GM12878 (cell line): ENCODE data around the gene ANKRD60. TPM values are rescaled to one million over a fixed set of nuclear protein-coding genes. Genes with fewer than 3 reads are reported as not detected.

Experiments used
- ATAC-seq: fragments of 200-7000 bp; cut with Tn5 transposase; 3 replicates; pipeline ENCODE4 v1.9.1; 2020; ENCODE audit warnings: mild to moderate bottlenecking, moderate library complexity
- BruUV-seq: library from RNA; stranded (reverse); fragments of 400-500 nt; replicated peaks from 2 replicates; lab custom pipeline; 2021; lab: Mats Ljungman, UMichigan
- CTCF ChIA-PET: fragments of 300-600 bp; sonication (Branson Sonifier 250); formaldehyde crosslinking; extraction: SDS; loops from one replicate; lab custom pipeline; 2021; ENCODE audit warnings: inconsistent platforms; lab: Yijun Ruan, JAX
- POLR2A ChIA-PET: fragments of 350-600 bp; formaldehyde crosslinking; extraction: SDS; loops from one replicate; lab custom pipeline; 2021; ENCODE audit warnings: inconsistent platforms; lab: Charles Lee
- RAD21 ChIA-PET: fragments of 300-600 bp; sonication (Branson Sonifier 250); formaldehyde crosslinking; loops from one replicate; lab custom pipeline; 2023; ENCODE audit warnings: antibody characterized with exemption; ENCODE audit not compliant: unreplicated experiment; lab: Charles Lee
- SMC1A ChIA-PET: fragments of 300-600 bp; sonication (Branson Sonifier 250); formaldehyde crosslinking; loops from one replicate; lab custom pipeline; 2023; ENCODE audit not compliant: unreplicated experiment, uncharacterized antibody; lab: Charles Lee
- DNase-seq: peaks from one replicate; pipeline ENCODE4 v3.0.0-alpha.2; 2011; ENCODE audit warnings: low read depth, low spot score
- FAIRE-seq: peaks from 3 replicates; lab custom pipeline; 2011; peaks lifted over from hg19 to GRCh38; lab: Jason Lieb, UNC
- H2AFZ ChIP-seq: 2 replicates; pipeline ENCODE4 v1.6.0; 2011; ENCODE audit warnings: low read depth, low read length, control low read depth; ENCODE audit not compliant: control insufficient read depth
- H3K27ac ChIP-seq: 2 replicates; pipeline ENCODE4 v1.5.1; 2011; ENCODE audit warnings: control low read depth; ENCODE audit not compliant: control insufficient read depth, insufficient read depth
- H3K27me3 ChIP-seq, 2 experiments: replicated peaks in 1 of 2; 2 replicates each; pipeline versions ENCODE4 v1.6.0 to v1.6.1; 2011; ENCODE audit warnings: low read length in 1 of 2; ENCODE audit not compliant: control insufficient read depth in 2 of 2, insufficient read depth in 2 of 2
- H3K36me3 ChIP-seq, 2 experiments: 2 replicates each; pipeline ENCODE4 v1.5.1; 2011; ENCODE audit warnings: low read length in 1 of 2; ENCODE audit not compliant: control insufficient read depth in 2 of 2, insufficient read depth in 2 of 2
- H3K4me1 ChIP-seq: 2 replicates; pipeline ENCODE4 v1.6.1; 2011; ENCODE audit warnings: mild to moderate bottlenecking, low read length, moderate library complexity, mixed read lengths; ENCODE audit not compliant: control insufficient read depth, insufficient read depth
- H3K4me2 ChIP-seq: 2 replicates; pipeline ENCODE4 v1.6.0; 2011; ENCODE audit warnings: control low read depth; ENCODE audit not compliant: control insufficient read depth, insufficient read depth
- H3K4me3 ChIP-seq: fragments of 200-600 bp; sonication (generic); 2 replicates; pipeline ENCODE4 v1.5.1; 2016
- H3K79me2 ChIP-seq: 2 replicates; pipeline ENCODE4 v1.6.0; 2011; ENCODE audit warnings: low read length; ENCODE audit not compliant: control insufficient read depth, insufficient read depth
- H3K9ac ChIP-seq: 2 replicates; pipeline ENCODE4 v1.8.0; 2011; ENCODE audit warnings: low read length, control low read depth, mixed read lengths; ENCODE audit not compliant: control insufficient read depth, insufficient read depth
- H3K9me3 ChIP-seq: replicated peaks from 3 replicates; pipeline ENCODE4 v1.5.1; 2011; ENCODE audit warnings: mild to moderate bottlenecking, low read length; ENCODE audit not compliant: control insufficient read depth, insufficient read depth
- H4K20me1 ChIP-seq: 2 replicates; pipeline ENCODE4 v1.6.0; 2011; ENCODE audit not compliant: control insufficient read depth, insufficient read depth
- BCL3 ChIP-seq: IDR thresholded peaks from 2 replicates; pipeline ENCODE4 v1.6.1; 2011; ENCODE audit warnings: borderline replicate concordance, low read depth, mild to moderate bottlenecking, moderate library complexity, low read length; ENCODE audit not compliant: insufficient read depth, poor library complexity, severe bottlenecking
- BHLHE40 ChIP-seq, 2 experiments: fragments of 450-650 bp in 1 of 2; IDR thresholded peaks; 2 replicates each; pipeline ENCODE4 v1.6.1; 2011 to 2017; ENCODE audit warnings: low read depth in 2 of 2, borderline replicate concordance in 1 of 2, improper control_type of control experiment in 1 of 2, low read length in 1 of 2, mild to moderate bottlenecking in 1 of 2
- CHD2 ChIP-seq: IDR thresholded peaks from 2 replicates; pipeline ENCODE4 v1.6.1; 2011; ENCODE audit warnings: low read depth, low read length, improper control_type of control experiment, borderline replicate concordance
- EP300 ChIP-seq, 2 experiments: fragments of 150-350 bp in 1 of 2; IDR thresholded peaks; 2 replicates each; pipeline ENCODE4 v1.6.1; 2011 to 2012; ENCODE audit warnings: low read depth in 2 of 2, low read length in 2 of 2, borderline replicate concordance in 1 of 2, improper control_type of control experiment in 1 of 2, inconsistent platforms in 1 of 2; ENCODE audit not compliant: control insufficient read depth in 1 of 2
- ETV6 ChIP-seq, 2 experiments: fragments of 450-650 bp in 1 of 2; IDR thresholded peaks in 1 of 2; conservative IDR thresholded peaks in 1 of 2; 2 replicates each; pipeline ENCODE4 v1.6.1; 2014; ENCODE audit warnings: antibody characterized with exemption in 1 of 2, borderline replicate concordance in 1 of 2, low read depth in 1 of 2, mild to moderate bottlenecking in 1 of 2, moderate library complexity in 1 of 2
- IRF4 ChIP-seq: IDR thresholded peaks from 2 replicates; pipeline ENCODE4 v1.6.1; 2011; ENCODE audit warnings: low read depth, low read length
- POLR2AphosphoS5 ChIP-seq: IDR thresholded peaks from 2 replicates; pipeline ENCODE4 v1.6.1; 2011; ENCODE audit warnings: mild to moderate bottlenecking, low read length, inconsistent platforms
- RCOR1 ChIP-seq: conservative IDR thresholded peaks from 2 replicates; pipeline ENCODE4 v1.6.1; 2012; ENCODE audit warnings: low read depth, low read length, improper control_type of control experiment
- RFX5 ChIP-seq: IDR thresholded peaks from 2 replicates; pipeline ENCODE4 v1.6.1; 2011; ENCODE audit warnings: low read depth, low read length, improper control_type of control experiment
- SMAD1 ChIP-seq: fragments of 450-650 bp; IDR thresholded peaks from 2 replicates; pipeline ENCODE4 v1.6.1; 2018; ENCODE audit warnings: mild to moderate bottlenecking, low read depth; ENCODE audit not compliant: partially characterized antibody
- SRF ChIP-seq, 2 experiments: IDR thresholded peaks; 2 replicates each; pipeline ENCODE4 v1.6.1; 2011; ENCODE audit warnings: low read depth in 2 of 2, low read length in 2 of 2, mild to moderate bottlenecking in 1 of 2, moderate library complexity in 1 of 2
- SUPT20H ChIP-seq: IDR thresholded peaks from 2 replicates; pipeline ENCODE4 v1.6.1; 2011; ENCODE audit warnings: low read depth, mild to moderate bottlenecking, low read length, moderate library complexity, borderline replicate concordance; ENCODE audit not compliant: control insufficient read depth
- TAF1 ChIP-seq: IDR thresholded peaks from 2 replicates; pipeline ENCODE4 v1.6.1; 2011; ENCODE audit warnings: mild to moderate bottlenecking, low read depth, low read length, borderline replicate concordance
- TCF7 ChIP-seq: IDR thresholded peaks from 2 replicates; pipeline ENCODE4 v1.6.1; 2014; ENCODE audit warnings: antibody characterized with exemption, borderline replicate concordance
- ZNF384 ChIP-seq: IDR thresholded peaks from 2 replicates; pipeline ENCODE4 v1.6.1; 2012; ENCODE audit warnings: low read depth, mild to moderate bottlenecking, low read length, improper control_type of control experiment, borderline replicate concordance
- WGBS: methylation state at CpG from one replicate; pipeline ENCODE4 v1.1.6; 2016; ENCODE audit warnings: low lambda C conversion rate; ENCODE audit not compliant: insufficient replicate concordance, insufficient coverage; ENCODE audit errors: missing lambda C conversion rate; 5-methylcytosine and 5-hydroxymethylcytosine counted together
- in situ Hi-C: fragments of 300-500 bp; cut with MboI; formaldehyde crosslinking; loops from 9 replicates; pipeline ENCODE4 v1.14.3; 2018; ENCODE audit warnings: mixed read lengths
- intact Hi-C: fragments of 100-400 bp; cut with micrococcal nuclease; formaldehyde crosslinking; loops from one replicate; pipeline ENCODE4 v1.14.2; 2022; ENCODE audit not compliant: unreplicated experiment
- polyA plus RNA-seq, 11 experiments: library from polyadenylated mRNA; depleted of rRNA in 4 of 11; unstranded in 6 of 11; stranded (reverse) in 5 of 11; fragments of >200 nt; fragmentation: Nextera tagmentation in 4 of 11; fragmentation: Illumina TruSeq in 1 of 11; extraction: Ambion mirVana in 4 of 11; extraction: Trizol in 1 of 11; gene quantifications; 1 replicate in 1 of 11; 2 replicates in 10 of 11; pipeline versions ENCODE4 v1.2.1 to v1.2.3, GENCODE V29; 2011 to 2016; ENCODE audit warnings: inconsistent platforms in 2 of 11, missing spikeins in 2 of 11, low read depth in 1 of 11
- total RNA-seq, 4 experiments: library from RNA; depleted of rRNA in 3 of 4; stranded (reverse); fragments of >200 nt in 3 of 4; fragmentation: Illumina TruSeq in 1 of 4; extraction: Trizol in 1 of 4; gene quantifications; 2 replicates each; pipeline versions ENCODE4 v1.2.1 to v1.2.3, GENCODE V29; 2013 to 2021
- TF ChIP-seq, protein P1 (sequence below): fragments of 450-650 bp; IDR thresholded peaks from 2 replicates; pipeline ENCODE4 v1.6.1; 2017; ENCODE audit warnings: mild to moderate bottlenecking, moderate library complexity

Gene ANKRD60
- total and polyA plus RNA-seq, 10 of the 15 experiments (the other 5 are each of a cell fraction or from before 2014, with no cell fraction given), result not detected

GRCh38 chr20:58216334-58216733, 12.1 kb downstream of the ANKRD60 start (continued):
- TF ChIP-seq, protein P1, sequence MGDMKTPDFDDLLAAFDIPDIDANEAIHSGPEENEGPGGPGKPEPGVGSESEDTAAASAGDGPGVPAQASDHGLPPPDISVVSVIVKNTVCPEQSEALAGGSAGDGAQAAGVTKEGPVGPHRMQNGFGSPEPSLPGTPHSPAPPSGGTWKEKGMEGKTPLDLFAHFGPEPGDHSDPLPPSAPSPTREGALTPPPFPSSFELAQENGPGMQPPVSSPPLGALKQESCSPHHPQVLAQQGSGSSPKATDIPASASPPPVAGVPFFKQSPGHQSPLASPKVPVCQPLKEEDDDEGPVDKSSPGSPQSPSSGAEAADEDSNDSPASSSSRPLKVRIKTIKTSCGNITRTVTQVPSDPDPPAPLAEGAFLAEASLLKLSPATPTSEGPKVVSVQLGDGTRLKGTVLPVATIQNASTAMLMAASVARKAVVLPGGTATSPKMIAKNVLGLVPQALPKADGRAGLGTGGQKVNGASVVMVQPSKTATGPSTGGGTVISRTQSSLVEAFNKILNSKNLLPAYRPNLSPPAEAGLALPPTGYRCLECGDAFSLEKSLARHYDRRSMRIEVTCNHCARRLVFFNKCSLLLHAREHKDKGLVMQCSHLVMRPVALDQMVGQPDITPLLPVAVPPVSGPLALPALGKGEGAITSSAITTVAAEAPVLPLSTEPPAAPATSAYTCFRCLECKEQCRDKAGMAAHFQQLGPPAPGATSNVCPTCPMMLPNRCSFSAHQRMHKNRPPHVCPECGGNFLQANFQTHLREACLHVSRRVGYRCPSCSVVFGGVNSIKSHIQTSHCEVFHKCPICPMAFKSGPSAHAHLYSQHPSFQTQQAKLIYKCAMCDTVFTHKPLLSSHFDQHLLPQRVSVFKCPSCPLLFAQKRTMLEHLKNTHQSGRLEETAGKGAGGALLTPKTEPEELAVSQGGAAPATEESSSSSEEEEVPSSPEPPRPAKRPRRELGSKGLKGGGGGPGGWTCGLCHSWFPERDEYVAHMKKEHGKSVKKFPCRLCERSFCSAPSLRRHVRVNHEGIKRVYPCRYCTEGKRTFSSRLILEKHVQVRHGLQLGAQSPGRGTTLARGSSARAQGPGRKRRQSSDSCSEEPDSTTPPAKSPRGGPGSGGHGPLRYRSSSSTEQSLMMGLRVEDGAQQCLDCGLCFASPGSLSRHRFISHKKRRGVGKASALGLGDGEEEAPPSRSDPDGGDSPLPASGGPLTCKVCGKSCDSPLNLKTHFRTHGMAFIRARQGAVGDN, result no peak

GRCh38 chr20:58215116-58215515, 13.3 kb downstream of the ANKRD60 start:
- in situ Hi-C loops, result no loop called here
- CTCF ChIA-PET, result no interaction called here
- intact Hi-C loops, result no loop called here
- no peak for TF ChIP-seq SUPT20H
- no peak for TF ChIP-seq SMAD1
- TF ChIP-seq ZNF384, result no peak
- no peak for TF ChIP-seq RCOR1
- TF ChIP-seq BHLHE40 (IDR thresholded peaks at IDR 0.05; ENCODE audit: borderline replicate concordance in 1 of 2, low read depth in 2 of 2, low read length in 1 of 2), result no peak
- no peak for TF ChIP-seq CHD2
- no peak for TF ChIP-seq ETV6 (conservative IDR thresholded peaks at IDR 0.05 in 1 of 2, IDR thresholded peaks at IDR 0.05 in 1 of 2; ENCODE audit: borderline replicate concordance in 1 of 2, low read depth in 1 of 2)
- no peak for TF ChIP-seq POLR2AphosphoS5
- no peak for TF ChIP-seq TCF7
- TF ChIP-seq BCL3, result no peak
- no peak for TF ChIP-seq RFX5
- TF ChIP-seq SRF (IDR thresholded peaks at IDR 0.05; ENCODE audit: low read depth in 2 of 2, low read length in 2 of 2), result no peak
- TF ChIP-seq TAF1, result no peak
- no peak for TF ChIP-seq IRF4
- TF ChIP-seq EP300 (IDR thresholded peaks at IDR 0.05; ENCODE audit: borderline replicate concordance in 1 of 2, control insufficient read depth in 1 of 2, low read depth in 2 of 2, low read length in 2 of 2), result no peak

More at GRCh38 chr20:58215116-58215515, 13.3 kb downstream of the ANKRD60 start:
- POLR2A ChIA-PET, result no interaction called here
- SMC1A ChIA-PET, result no interaction called here
- no peaks in the 10 kb centered on the region for H3K36me3 ChIP-seq
- H3K27me3 ChIP-seq, result peaks cover 2 to 4% of the 10 kb centered on the region in 2 experiments; a peak in 3 of 4 replicates
- H3K27ac ChIP-seq, result no peak overlapping the region
- H3K9me3 ChIP-seq, result no peaks in the 10 kb centered on the region; the same call in 1 of the 3 replicates
- H2AFZ ChIP-seq, result no peak overlapping the region
- H4K20me1 ChIP-seq, result no peaks in the 10 kb centered on the region
- DNase-seq, result no peak
- no peak overlapping the region for H3K9ac ChIP-seq
- no peaks in the 10 kb centered on the region for H3K79me2 ChIP-seq
- no peak for ATAC-seq
- H3K4me2 ChIP-seq, result no peak overlapping the region
- no TSS peak for BruUV-seq
- RAD21 ChIA-PET, result no interaction called here
- no peak for FAIRE-seq
- 3% methylated on average over 5 of the region's 6 CpGs for WGBS
- no peaks in the 10 kb centered on the region for H3K4me1 ChIP-seq
- no peak overlapping the region for H3K4me3 ChIP-seq
